ENCODE data around the gene YTHDF1. TPM values are rescaled to one million over a fixed set of nuclear protein-coding genes. Genes with fewer than 3 reads are reported as not detected.

The YTHDF1 gene
- total RNA-seq, 2 experiments from 2014 or later = 42.6 to 43.9 TPM

- ChIA-PET CTCF (no interaction called here), POLR2A (no interaction called here)
Observed at GRCh38 chr20:63190828-63191227, 25.1 kb downstream of the YTHDF1 start.

- ChIA-PET CTCF (no interaction called here), POLR2A (no interaction called here)
Observed at GRCh38 chr20:63189846-63190559, 25.9 kb downstream of the YTHDF1 start.

- ChIA-PET CTCF (no interaction called here), POLR2A (no interaction called here)
Observed at GRCh38 chr20:63189322-63189642, 26.6 kb downstream of the YTHDF1 start.

GRCh38 chr20:63188641-63189321 lies 27.1 kb downstream of the YTHDF1 start:
- CTCF ChIA-PET = interaction anchor here (0.8 kb wide), 1 partner anchor 27 kb away, joined by 4 read pairs; no protein-coding TSS in a partner anchor
- POLR2A ChIA-PET = no interaction called here

- CTCF ChIA-PET = interaction anchor here (0.8 kb wide), 1 partner anchor 27 kb away, joined by 4 read pairs; no protein-coding TSS in a partner anchor
Observed at GRCh38 chr20:63188159-63188442, 27.8 kb downstream of the YTHDF1 start.

GRCh38 chr20:63187338-63188158 lies 28.4 kb downstream of the YTHDF1 start:
- POLR2A ChIA-PET = no interaction called here
- CTCF ChIA-PET = no interaction called here

More at GRCh38 chr20:63188159-63188442, 27.8 kb downstream of the YTHDF1 start:
- POLR2A ChIA-PET = no interaction called here

- ChIA-PET POLR2A (no interaction called here), CTCF (no interaction called here)
Observed at GRCh38 chr20:63186528-63187316, 29.2 kb downstream of the YTHDF1 start.

GRCh38 chr20:63186084-63186483 lies 29.8 kb downstream of the YTHDF1 start:
- ChIA-PET POLR2A (no interaction called here), CTCF (no interaction called here)

GRCh38 chr20:63185215-63185796 lies 30.6 kb downstream of the YTHDF1 start:
- POLR2A ChIA-PET = no interaction called here

GRCh38 chr20:63183422-63184146 lies 32.3 kb downstream of the YTHDF1 start:
- CTCF ChIA-PET = interaction anchor here (0.7 to 1.7 kb wide), 5 partner anchors 11 to 128 kb away, joined by 3 to 6 read pairs (median 3); partner anchors contain the start of gene YTHDF1
- POLR2A ChIA-PET = no interaction called here

More at GRCh38 chr20:63185215-63185796, 30.6 kb downstream of the YTHDF1 start:
- CTCF ChIA-PET = no interaction called here

- ChIA-PET CTCF (interaction anchor here (0.7 to 1.7 kb wide), 5 partner anchors 10 to 127 kb away, joined by 3 to 6 read pairs (median 3); partner anchors contain the start of gene YTHDF1), POLR2A (no interaction called here)
Observed at GRCh38 chr20:63182946-63183415, 33.0 kb downstream of the YTHDF1 start.

- ChIA-PET CTCF (interaction anchor here (1.0 to 1.7 kb wide), 2 partner anchors 34 to 41 kb away, joined by 3 to 6 read pairs; partner anchors contain the start of gene YTHDF1), POLR2A (no interaction called here)
Observed at GRCh38 chr20:63182425-63182824, 33.5 kb downstream of the YTHDF1 start.

GRCh38 chr20:63181226-63181625 lies 34.7 kb downstream of the YTHDF1 start:
- ChIA-PET CTCF (interaction anchor here (2.0 kb wide), 1 partner anchor 110 kb away, joined by 5 read pairs; no protein-coding TSS in a partner anchor), POLR2A (no interaction called here)

- ChIA-PET CTCF (interaction anchor here (0.6 to 2.0 kb wide), 3 partner anchors 16 to 329 kb away, joined by 3 to 5 read pairs (median 4); no protein-coding TSS in a partner anchor), POLR2A (no interaction called here)
Observed at GRCh38 chr20:63180569-63181185, 35.3 kb downstream of the YTHDF1 start.

GRCh38 chr20:63179687-63180568 lies 36.0 kb downstream of the YTHDF1 start:
- CTCF ChIA-PET = interaction anchor here (0.7 to 2.0 kb wide), 3 partner anchors 17 to 111 kb away, joined by 3 to 5 read pairs (median 3); partner anchors contain the start of gene BIRC7
- POLR2A ChIA-PET = no interaction called here

- ChIA-PET POLR2A (no interaction called here), CTCF (interaction anchor here (1.0 kb wide), 1 partner anchor 57 kb away, joined by 3 read pairs; the partner anchor contains the start of gene BIRC7)
Observed at GRCh38 chr20:63178889-63179686, 36.8 kb downstream of the YTHDF1 start.

All from activated CD8-positive, alpha-beta memory T cell treated with anti-CD3 and anti-CD28 coated beads for 36 hours (primary cell).